Stimulated activated CD4-positive, alpha-beta T cell treated with anti-CD3 and anti-CD28 coated beads, Interleukin-1b, Interleukin-23, amount 100 ng/mL, for 1 hour (primary cell): ENCODE measurements around the gene ADGRL2.

Experiments
- DNase-seq, 2 donors: peaks; one replicate each; pipeline ENCODE4 v3.0.0-alpha.2; 2020; ENCODE audit warnings: low read depth in 2 of 2

ADGRL2 gene

GRCh38 chr1:81907575-81907974 is 106.8 kb downstream of the ADGRL2 start:
- DNase-seq = no peak

GRCh38 chr1:81912383-81912782 is 111.6 kb downstream of the ADGRL2 start:
- DNase-seq = no peak

DNA sequence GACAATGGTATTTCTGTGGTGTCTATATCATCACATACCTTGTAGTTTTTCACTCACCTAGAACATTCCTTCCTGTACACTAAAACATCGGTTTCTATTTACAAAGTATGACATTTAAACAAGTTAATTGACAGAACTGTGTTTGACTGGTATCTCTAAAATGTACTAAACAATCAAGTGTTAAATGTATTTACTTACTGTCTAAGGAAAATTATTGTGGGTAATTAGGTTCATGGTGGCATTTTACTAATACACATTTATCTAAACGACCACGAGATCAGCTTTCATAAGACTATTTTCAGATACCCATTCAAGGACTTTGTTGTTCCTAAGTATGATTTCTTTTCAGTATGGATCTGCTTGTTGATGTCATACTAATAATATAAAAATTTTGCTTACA is 115.2 kb downstream of the ADGRL2 start:
- no peak for DNase-seq

DNA sequence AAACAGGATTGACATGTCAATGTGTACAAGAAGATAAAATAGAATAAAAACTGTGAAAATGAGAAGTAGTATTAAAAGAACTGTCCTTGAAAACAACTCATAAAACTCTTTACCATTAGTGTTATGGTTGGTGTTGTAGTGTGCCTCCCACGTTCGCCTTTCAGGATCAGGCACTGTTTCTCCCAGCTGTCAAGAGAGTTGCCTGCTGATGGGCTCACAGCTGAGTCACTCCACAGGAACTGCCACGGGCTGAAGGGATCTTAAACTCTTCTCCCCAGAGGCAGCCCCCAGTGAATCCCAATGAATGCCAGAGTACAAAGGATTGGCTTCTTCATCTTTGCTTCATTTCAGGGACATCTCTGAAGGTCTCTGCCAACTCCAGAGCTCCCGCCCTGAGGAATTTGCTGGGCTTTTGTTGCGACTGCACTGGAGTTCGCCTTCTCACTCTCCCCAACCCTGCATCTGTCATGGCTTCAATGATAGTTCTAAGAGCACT is 119.6 kb downstream of the ADGRL2 start:
- no peak for DNase-seq

DNA sequence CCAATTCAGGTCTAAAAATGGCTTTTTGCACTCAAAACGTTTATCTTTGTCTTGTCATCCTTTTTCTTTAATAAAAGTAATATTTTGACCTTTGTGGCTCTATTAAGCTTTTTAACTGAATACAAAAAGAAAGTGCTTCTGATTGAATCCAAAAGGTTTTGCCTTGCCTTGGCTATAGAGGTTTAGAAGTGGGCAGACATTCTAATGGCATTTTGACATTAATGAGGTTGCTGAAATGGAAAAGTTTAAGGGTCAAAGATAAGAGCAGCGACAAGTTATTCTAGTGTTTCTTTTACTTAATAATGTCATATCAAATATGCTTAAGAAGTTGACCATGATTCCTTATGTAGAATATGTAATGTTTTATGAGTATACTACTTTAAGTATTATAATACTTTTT is 120.2 kb downstream of the ADGRL2 start:
- DNase-seq = no peak

DNA sequence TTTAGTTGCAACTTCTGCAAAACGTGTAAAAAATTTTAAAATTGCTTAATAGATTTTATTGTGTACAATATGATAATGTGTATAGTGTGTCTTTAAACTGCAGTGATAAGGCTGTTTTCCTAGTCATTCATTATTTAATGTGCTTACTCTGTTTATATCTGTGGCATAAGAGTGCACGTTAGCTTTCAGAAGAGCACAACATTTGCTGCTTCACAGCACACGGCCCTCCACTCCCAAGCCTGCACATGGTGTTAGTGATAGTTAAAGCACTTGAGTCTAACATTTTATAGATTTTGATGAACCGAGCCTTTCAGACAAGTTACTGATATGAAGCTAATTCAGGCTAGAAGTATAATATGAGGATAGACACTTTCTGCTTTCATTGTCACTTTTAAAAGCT is 120.6 kb downstream of the ADGRL2 start:
- no peak for DNase-seq

DNA sequence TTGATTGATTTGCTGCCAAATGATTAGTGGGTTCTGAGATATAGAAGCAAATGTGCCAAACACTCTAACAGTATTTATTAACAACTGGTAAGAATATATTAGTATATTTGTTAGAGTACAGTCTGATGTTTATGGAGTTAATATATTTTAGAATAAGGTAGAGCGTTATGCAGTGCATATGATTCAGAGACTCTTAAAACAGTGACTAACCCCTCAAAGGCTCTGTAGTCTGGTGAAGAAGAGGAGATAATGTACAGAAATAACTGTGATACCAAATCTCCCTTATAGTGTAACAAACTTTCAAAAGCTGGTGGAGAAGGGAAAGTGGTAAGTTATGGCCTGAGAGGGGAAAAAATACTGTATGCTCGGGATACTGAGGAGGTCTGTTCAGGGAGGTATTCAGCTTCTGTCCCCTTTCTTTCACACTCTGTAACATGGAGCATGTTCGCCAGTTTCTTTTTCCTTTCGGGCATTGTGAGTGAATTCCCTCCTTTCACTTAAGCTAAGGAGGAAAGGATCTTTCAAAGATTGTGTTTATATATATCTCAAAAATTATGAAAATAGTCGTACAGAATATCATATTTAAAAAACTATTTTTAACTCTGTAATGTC is 121.2 kb downstream of the ADGRL2 start:
- DNase-seq = no peak

DNA sequence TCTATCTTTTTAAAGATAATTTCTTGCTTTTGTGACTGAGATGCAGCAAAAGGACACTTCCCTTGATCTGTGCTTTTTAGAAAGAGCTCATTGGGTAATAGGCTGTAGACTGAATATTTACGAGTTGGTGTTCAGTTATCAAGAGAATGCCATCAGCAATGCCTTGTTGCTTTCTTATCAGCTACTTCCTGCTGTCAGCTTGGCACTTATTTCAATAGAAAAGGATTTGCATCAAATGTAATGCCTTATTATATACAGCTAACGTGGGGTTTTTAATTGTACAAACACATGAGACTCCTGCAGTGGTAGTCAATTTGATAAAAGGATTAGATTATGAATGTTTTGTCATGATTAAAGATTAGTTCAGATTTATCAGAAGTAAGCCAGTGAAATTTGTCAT is 122.2 kb downstream of the ADGRL2 start:
- DNase-seq = no peak

DNA sequence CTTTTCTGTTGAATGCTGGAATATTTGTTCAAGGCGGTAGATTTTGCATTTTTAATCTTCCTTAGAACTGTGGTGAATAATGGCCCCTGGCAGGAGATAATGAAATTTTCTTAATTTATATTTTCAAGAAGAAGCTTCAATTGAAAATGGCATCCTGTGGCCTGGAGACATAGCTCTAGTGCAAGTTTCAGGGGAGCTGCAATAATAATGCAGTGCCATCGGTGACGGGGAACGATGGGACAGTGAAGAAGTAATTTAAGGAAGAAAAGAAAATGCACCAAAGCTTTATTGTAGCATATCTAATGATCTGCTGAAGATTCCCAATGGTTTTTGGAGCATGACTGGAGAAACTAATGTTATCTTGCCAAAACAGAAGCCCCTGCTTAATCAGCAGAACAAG is 128.4 kb downstream of the ADGRL2 start:
- no peak for DNase-seq

GRCh38 chr1:81936853-81937252 is 136.1 kb downstream of the ADGRL2 start:
- no peak for DNase-seq

DNA sequence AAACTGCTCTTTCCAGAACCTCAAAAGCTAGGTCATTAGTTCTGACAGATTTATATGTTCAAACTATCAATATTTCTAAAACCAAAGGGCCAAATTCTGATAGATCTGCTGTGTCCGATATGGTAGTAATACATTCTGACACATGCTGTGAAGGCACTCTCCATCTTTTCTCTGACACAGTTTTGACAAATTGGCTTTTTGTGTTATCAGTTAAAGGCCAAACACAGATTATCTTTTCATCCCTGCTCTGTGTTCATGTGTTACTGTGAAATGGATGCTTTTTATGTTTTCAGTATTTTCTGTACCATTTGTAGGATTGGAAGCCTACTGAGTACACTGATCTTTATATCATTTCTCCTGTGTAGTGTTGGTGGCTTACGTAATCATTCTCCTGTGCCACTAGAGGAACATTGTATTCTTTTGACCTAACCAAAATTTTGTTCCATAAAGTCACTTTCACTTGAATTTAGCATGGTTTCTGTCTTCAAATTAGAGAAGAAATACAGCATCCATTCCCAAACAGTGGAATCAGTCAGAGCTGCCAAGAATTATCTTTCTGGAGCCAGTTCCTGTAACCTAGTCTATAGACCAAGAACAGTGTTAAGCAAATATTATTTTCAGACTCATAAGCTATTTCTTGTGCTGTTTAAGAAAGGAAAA is 137.2 kb downstream of the ADGRL2 start:
- DNase-seq = no peak

DNA sequence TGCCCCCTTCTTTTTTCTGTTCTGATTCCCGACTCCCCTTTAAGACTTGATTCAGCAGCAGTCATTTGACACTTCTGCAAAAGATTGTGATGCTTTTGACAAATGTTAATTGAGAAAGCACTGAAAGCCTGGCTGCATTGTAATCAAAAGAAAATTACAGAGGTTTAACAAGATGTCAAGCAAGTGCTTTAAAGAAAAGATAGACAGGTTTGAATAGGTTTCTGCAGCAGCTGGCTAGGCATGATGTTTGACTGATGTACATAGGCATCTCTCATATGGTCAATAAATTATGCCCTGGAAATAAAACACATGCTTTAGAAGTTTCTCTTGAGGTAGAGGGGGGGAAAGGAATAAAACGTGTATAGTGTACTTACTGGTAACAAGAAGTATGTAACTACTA is 147.8 kb downstream of the ADGRL2 start:
- no peak for DNase-seq

- no peak for DNase-seq
Observed at GRCh38 chr1:81949421-81949820, 148.7 kb downstream of the ADGRL2 start.

GRCh38 chr1:81950037-81950436 is 149.3 kb downstream of the ADGRL2 start:
- no peak for DNase-seq

GRCh38 chr1:81950591-81951244 is 150.0 kb downstream of the ADGRL2 start:
- no peak for DNase-seq

GRCh38 chr1:81954534-81955020 is 153.8 kb downstream of the ADGRL2 start:
- no peak for DNase-seq

DNA sequence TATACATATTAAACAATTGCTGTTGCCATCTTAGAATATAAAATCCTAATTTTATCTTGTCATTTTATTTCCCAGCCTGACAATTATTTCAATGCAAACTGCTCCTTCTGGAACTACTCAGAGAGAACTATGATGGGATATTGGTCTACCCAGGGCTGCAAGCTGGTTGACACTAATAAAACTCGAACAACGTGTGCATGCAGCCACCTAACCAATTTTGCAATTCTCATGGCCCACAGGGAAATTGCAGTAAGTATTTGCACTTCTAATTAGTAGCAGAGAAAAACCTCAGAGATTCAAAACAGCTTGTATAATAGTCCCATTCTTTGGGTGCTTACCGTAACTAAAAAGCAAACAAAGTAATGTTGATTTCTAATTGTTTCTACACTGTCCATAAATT is 167.2 kb downstream of the ADGRL2 start:
- no peak for DNase-seq

GRCh38 chr1:81970416-81970815 is 169.7 kb downstream of the ADGRL2 start:
- DNase-seq = no peak

DNA sequence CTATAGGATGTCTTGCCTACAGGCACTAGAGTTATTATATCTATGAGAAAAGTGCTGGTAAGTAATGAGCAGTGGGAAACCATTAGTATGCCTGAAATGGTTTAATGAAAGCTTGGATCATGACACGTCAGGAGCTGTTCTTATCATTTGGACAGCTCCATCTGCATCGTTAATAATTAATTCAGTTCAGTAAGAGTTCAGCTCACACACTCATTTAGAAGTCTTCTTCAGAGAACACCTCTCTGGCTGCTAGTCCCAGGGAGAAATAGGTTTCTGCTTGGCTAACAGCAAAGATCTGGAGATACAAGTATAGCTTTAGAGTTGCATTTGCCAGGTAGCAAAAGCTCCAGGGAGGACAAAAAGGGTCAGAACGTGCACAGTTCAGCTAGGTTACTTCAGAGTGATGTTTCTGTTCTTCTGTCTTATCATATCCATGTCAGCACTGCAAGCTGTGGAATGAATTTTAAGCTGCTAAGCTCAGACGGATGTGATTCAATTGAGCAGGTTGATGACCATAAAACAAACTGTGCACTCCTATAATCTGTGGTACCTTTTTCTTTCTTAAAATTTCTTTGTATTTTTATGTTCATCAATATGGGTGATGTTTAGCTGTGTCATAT is 173.6 kb downstream of the ADGRL2 start:
- no peak for DNase-seq

DNA sequence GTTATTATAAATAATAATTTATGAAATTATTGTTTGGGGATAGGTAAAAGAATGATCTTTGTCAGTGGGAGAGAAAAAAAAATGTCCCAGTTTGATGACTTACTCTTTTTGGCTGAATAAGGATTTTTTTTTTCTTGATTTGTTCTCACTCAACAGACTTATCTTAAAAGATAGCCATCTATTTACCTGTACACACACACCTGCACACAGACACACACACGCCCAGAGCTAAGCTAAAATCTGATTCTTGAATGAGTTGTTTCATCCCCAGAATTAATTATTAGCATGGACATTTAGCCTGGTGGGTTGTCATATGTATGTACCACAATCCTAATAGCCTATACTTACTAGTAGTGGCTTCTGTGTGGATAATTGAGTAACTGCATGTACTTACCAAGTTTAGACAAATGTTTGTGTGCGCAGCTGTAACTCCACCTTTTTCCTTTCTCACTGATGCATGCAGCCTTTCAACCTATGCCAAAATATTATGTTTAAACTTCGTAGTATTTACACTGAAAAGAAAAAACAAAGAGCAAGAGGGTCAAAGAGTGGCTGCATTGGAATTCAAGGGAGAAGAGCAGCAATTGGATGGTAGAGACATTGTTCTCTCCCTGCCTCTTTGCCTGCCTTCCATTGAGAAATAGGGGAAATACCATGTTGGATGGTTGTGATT is 174.3 kb downstream of the ADGRL2 start:
- DNase-seq = no peak

GRCh38 chr1:81976539-81976938 is 175.8 kb downstream of the ADGRL2 start:
- no peak for DNase-seq

DNA sequence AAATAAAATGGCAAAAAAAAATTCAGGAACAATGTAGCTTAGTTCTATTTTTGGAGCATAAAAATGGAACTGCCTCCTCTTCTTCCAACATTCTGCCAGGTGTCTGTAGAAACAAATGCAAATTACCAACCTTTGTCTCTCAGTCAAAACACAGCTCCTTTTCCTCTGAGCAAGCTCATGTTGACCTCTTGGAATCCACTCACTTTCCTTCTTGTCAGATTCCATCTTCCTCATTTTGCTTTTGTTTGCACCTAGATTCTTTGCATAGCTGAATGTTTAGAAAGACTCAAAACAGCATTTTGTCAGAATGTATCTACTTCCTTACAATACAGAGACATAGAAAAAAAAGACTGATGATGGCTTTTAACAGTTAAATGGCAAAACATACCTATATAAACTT is 178.2 kb downstream of the ADGRL2 start:
- DNase-seq = no peak
